ENCODE results near the gene HERC2.
"Not testable (repeated sequence)": the region's sequence is repeated elsewhere in the genome, so short reads cannot be mapped to it uniquely, and the experiment has no call there.

The HERC2 gene, protein sequence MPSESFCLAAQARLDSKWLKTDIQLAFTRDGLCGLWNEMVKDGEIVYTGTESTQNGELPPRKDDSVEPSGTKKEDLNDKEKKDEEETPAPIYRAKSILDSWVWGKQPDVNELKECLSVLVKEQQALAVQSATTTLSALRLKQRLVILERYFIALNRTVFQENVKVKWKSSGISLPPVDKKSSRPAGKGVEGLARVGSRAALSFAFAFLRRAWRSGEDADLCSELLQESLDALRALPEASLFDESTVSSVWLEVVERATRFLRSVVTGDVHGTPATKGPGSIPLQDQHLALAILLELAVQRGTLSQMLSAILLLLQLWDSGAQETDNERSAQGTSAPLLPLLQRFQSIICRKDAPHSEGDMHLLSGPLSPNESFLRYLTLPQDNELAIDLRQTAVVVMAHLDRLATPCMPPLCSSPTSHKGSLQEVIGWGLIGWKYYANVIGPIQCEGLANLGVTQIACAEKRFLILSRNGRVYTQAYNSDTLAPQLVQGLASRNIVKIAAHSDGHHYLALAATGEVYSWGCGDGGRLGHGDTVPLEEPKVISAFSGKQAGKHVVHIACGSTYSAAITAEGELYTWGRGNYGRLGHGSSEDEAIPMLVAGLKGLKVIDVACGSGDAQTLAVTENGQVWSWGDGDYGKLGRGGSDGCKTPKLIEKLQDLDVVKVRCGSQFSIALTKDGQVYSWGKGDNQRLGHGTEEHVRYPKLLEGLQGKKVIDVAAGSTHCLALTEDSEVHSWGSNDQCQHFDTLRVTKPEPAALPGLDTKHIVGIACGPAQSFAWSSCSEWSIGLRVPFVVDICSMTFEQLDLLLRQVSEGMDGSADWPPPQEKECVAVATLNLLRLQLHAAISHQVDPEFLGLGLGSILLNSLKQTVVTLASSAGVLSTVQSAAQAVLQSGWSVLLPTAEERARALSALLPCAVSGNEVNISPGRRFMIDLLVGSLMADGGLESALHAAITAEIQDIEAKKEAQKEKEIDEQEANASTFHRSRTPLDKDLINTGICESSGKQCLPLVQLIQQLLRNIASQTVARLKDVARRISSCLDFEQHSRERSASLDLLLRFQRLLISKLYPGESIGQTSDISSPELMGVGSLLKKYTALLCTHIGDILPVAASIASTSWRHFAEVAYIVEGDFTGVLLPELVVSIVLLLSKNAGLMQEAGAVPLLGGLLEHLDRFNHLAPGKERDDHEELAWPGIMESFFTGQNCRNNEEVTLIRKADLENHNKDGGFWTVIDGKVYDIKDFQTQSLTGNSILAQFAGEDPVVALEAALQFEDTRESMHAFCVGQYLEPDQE (N-terminal part only)

DNA sequence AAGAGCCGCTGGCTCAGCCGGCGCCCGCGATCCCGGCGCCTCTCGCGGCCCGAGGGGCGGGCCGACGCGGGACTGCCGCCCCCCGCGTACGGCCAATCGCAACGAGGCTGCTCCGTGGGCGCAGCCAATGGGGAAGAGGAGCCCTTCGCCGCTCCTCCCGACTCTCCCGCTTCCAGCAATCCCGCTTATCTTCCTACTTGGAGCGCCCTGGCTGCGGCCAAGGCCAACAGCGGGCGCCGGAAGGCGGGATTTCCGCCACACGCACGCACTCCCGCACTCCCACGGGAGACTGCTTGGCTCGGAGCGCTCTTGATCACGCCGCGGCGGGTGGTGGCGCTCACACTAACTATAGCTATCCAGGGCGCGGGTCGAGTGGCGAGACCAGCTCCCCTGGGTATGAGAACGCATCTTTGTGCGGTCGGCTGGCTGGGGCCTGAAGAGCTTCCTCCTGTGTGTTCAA is at the start of gene HERC2:
TSS of gene HERC2 (minus strand) at position 51 of the 460 bp plus-strand sequence. CDS start 746 bp downstream, outside the sequence.
- DNase-seq = not testable (repeated sequence)

- not testable (repeated sequence) for DNase-seq
Measured at GRCh38 chr15:28365502-28365901, 43.5 kb upstream of the HERC2 start.

GRCh38 chr15:28357984-28358383 is 36.0 kb upstream of the HERC2 start, which contains the start of gene GOLGA6L24:
Gene GOLGA6L24, minus strand, starts transcription at chr15:28358084. Its CDS starts 61 bp downstream, at chr15:28358023.
- not testable (repeated sequence) for DNase-seq

- DNase-seq = not testable (repeated sequence)
Measured at GRCh38 chr15:28321358-28322078, 461 bp downstream of the HERC2 start.

GRCh38 chr15:28319725-28320124 is 2.3 kb downstream of the HERC2 start:
- DNase-seq = not testable (repeated sequence)

GRCh38 chr15:28318828-28319227 is 3.2 kb downstream of the HERC2 start:
- DNase-seq = not testable (repeated sequence)

- not testable (repeated sequence) for DNase-seq
Measured at GRCh38 chr15:28318122-28318521, 3.9 kb downstream of the HERC2 start.

- DNase-seq = not testable (repeated sequence)
Measured at GRCh38 chr15:28316958-28317357, 5.0 kb downstream of the HERC2 start.

DNA sequence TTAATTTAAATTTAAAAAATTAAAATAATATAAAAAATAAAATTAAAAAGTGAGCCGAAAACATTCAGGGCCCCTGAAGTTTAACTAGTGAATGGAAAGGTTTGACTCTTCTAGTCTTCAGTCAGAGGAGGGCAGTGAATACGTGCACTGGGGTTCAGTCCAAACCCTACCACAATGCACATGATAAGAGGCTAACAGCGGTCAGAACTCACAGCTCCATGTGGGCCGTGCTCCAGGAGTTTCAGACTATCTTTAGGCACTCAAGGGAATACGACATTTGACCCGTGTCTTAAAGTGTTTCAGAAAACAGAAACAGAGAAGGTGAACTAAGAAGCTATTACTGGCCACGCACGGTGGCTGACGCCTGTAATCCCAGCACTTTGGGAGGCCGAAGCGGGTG is 11.5 kb downstream of the HERC2 start:
- not testable (repeated sequence) for DNase-seq

- DNase-seq = not testable (repeated sequence)
Measured at GRCh38 chr15:28308718-28309117, 13.3 kb downstream of the HERC2 start.

GRCh38 chr15:28305700-28306099 is 16.3 kb downstream of the HERC2 start:
- not testable (repeated sequence) for DNase-seq

DNA sequence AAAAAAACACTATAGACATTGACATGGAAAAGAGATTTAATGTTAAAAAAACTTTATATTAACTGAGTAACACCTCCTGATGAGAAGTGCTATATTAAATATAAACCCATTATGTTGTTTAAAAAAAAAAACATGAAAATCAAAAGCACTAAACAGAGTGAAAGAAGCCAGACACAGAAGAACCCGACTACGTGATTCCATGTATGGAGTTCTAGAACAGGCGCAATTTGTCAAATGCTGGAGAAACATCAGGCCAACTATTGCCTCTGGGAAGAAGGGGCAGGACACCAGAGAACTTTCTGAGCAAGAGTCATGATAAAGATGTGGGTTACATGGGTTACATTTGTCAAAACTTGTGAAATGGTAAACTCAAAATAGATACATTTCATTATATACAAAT is 24.5 kb downstream of the HERC2 start:
- DNase-seq = not testable (repeated sequence)

GRCh38 chr15:28296814-28297213 is 25.2 kb downstream of the HERC2 start:
- DNase-seq = not testable (repeated sequence)

GRCh38 chr15:28295009-28295563 is 26.9 kb downstream of the HERC2 start:
- not testable (repeated sequence) for DNase-seq

- not testable (repeated sequence) for DNase-seq
Measured at GRCh38 chr15:28294560-28294959, 27.4 kb downstream of the HERC2 start.

DNA sequence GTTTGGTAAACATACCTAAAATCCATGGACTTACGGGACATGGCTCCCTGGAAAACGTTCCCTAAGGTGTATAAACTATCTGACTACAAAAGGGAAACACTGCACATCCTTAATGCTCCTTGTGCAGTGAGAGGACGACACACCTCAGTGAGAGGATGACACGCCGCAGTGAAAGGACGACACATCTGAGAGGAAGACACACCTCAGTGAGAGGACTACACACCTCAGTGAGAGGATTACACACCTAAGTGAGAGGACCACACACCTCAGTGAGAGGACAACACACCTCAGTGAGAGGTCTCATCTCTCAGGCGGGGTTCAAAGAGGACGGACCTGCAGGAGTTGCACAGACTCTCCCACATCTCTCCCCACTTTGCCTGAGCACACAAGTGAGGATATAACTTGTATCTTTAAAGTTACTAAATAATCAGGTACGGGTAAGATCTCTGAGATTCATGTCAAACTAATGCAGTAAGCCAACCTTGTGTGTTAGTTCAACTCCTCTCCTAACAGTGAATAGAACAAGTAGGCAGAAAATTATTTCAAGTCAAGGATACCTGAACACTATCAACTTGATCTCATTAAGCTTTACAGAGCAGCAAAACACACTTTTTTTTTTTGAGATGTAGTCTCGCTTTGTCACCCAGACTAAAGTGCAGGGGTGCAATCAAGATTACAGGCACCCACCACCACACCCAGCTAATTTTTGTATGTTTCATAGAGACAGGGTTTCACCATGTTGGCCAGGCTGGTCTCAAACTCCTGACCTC is 32.1 kb downstream of the HERC2 start:
- DNase-seq = no peak

DNA sequence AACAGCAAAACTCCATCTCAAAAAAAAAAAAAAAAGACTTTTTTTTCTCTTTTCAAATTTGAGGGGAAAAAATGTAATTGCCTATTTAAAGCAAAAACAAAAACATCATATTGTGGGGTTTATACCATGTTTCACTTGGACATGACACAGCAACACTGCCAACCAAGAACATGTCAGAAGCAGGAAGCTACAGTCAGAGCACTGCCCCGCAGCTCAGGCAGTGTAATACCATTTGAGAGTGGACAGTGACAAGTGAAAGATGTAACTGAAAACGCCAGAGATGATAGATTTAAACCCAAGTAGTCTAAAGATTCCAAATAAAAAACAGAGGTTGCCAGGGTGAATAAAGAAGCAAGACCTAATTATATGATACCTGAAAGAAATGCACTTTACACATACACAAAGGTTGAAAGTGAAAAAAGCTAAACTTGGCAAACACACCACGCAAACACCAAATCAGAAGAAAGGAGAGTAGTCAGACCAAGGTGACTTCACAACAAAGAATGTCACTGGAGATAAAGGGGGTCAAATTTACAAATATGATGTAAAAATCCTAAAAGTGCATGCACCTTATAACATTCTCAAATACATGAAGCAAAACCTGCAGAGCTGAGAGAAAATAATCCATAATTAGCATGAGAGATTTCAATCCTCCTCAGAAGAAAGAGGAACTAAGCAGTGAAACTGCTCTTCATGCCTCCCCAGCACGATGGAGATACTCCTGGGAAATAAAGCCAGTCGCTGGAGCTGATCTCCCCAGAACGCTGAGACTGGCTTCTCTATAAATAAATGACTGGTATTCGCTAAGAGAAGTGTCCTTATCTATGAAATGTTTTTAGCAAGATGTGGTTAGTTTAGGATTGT is 32.9 kb downstream of the HERC2 start:
- DNase-seq = not testable (repeated sequence)

- DNase-seq = not testable (repeated sequence)
Measured at GRCh38 chr15:28286659-28287058, 35.3 kb downstream of the HERC2 start.

DNA sequence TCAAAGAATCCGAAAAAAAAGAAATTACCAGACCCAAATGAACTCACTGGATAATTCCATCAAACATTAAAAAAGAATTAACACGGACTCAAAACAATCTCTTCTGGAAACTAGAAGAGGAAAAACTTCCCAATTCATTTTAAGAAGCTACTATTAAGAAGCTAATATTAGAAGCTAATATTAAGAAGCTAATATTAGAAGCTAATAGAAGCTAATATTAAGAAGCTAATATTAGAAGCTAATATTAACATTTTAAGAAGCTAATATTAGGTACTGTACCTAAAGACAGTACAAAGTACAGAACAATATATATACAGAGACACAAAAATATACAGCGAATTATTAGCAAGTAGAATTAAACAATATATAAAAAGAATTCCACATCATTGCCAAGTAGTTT is 35.9 kb downstream of the HERC2 start:
- DNase-seq = no peak
